NCI-H2171 (cell line): ENCODE data around the gene RPS19BP1.

Experiments
- DNase-seq: peaks from one replicate; lab custom pipeline; 2025; lab: John Stamatoyannopoulos, UW

Gene RPS19BP1

GRCh38 chr22:39489094-39490068 lies 43.2 kb downstream of the RPS19BP1 start:
- no peak for DNase-seq

GRCh38 chr22:39488563-39489083 lies 43.9 kb downstream of the RPS19BP1 start:
- no peak for DNase-seq

GRCh38 chr22:39487826-39488520 lies 44.6 kb downstream of the RPS19BP1 start:
- no peak for DNase-seq

GRCh38 chr22:39486951-39487825 lies 45.4 kb downstream of the RPS19BP1 start:
- DNase-seq, result no peak

GRCh38 chr22:39482768-39483167 lies 49.8 kb downstream of the RPS19BP1 start:
- no peak for DNase-seq

GRCh38 chr22:39481595-39481994 lies 51.0 kb downstream of the RPS19BP1 start:
- no peak for DNase-seq

GRCh38 chr22:39481054-39481453 lies 51.5 kb downstream of the RPS19BP1 start:
- DNase-seq, result no peak

GRCh38 chr22:39480557-39480956 lies 52.0 kb downstream of the RPS19BP1 start:
- no peak for DNase-seq

GRCh38 chr22:39479254-39479653 lies 53.3 kb downstream of the RPS19BP1 start:
- DNase-seq, result no peak
